ENCODE measurements around the gene CCDC152.

The CCDC152 gene

DNA sequence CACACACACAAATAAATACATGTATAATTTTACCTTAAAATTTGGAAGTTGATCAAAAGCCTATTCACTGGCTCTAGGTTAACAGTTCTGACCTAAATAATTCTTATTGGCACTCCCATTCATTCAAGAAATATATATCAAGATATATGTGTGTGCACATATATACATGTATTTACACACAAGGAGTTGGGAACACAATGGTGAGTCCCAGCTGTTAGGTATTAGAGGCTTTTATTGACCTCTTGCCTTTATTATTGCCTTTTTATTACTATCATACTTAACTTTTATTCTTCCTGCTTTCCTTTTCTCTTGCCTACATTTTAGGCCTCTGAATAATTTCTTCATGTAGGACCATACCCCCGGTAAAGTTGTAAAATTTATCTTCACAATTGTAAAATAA is 25.0 kb downstream of the CCDC152 start:
- DNase-seq, result no peak

DNA sequence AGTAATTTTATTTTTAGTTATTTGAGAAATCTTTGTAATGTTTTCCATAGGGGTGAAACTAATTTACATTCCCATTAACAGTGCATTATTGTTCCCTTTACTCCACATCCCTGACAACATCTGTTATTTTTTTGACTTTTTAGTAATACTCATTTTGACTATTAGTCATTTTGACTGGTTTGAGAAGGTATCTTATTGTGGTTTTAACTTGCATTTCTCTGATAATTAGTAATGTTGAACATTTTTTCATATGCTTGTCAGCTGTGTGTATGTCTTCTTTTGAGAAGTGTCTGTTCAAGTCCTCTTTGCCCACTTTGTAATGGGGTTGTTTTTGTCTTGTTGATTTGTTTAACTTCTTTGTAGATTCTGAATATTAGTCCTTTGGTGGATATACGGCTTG is 27.5 kb downstream of the CCDC152 start:
- no peak for DNase-seq

DNA sequence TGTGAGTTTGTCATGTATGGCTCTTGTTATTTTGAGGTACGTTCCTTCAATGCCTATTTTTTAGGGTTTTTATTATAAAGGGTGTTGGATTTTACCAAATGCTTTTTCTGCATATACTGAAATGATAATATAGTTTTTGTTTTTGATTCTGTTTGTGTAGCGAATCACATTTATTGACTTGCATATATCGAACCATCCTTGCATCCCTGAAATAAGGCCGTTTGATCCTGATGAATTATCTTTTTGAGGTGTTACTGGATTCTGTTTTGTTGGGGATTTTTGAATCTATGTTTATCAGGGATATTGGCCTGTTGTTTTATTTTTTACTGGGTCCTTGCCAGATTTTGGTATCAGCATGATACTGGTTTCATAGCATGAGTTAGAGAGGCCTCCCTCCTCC is 29.1 kb downstream of the CCDC152 start:
- DNase-seq, result no peak

DNA sequence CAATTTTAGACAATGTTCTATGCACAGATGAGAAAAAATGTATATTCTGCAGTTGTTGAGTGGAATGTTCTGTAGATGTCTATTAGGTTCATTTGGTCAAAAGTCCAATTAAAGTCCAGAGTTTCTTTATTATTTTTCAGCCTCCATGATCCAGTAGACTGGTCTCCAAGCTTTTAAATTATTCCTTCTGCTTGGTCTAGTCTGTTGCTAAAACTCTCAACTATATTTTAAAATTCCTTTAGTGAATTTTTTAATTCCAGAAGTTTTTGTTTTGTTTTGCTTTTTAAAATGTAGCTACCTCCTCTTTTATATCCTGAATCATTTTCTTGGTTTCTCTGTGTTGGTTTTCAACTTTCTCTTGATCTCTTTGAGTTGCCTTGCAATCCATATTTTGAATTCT is 30.5 kb downstream of the CCDC152 start:
- no peak for DNase-seq

DNA sequence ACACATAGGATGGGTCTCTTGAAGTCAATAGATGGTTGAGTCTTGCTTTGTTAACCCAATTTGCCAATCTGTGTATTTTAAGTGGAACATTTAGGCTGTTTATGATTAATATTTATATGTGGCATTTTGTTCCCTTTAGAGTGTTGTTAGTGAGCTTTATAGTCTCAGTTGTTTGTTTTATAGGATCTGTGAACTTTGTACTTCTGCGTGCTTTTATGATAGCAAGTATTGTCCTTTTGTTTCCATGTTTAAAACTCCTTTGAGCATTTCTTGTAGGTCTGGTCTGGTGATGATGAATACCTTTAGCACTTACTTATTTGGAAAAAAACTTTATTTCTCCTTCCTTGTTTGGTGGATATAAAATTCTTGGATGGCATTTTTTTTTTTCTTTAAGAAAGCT is 31.2 kb downstream of the CCDC152 start:
- DNase-seq, result no peak

DNA sequence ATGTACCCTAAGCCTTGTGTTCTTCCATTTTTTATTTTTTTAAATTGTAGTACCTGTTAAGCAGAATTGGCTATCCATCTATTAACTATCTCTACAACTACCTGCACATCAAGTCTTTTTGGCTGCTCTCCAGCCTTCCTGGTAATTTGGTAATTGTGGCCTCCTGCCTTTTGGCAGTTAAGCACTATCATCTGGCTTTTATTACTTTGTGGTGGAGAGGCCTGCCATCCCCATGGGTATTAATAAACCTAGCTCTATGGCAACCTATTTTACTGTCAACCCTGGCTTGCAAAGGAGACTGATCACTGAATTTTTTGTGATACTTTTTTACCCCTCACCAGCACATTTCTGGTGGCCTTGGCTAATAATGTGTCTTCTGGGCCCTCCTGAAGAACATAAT is 34.5 kb downstream of the CCDC152 start:
- DNase-seq, result no peak

DNA sequence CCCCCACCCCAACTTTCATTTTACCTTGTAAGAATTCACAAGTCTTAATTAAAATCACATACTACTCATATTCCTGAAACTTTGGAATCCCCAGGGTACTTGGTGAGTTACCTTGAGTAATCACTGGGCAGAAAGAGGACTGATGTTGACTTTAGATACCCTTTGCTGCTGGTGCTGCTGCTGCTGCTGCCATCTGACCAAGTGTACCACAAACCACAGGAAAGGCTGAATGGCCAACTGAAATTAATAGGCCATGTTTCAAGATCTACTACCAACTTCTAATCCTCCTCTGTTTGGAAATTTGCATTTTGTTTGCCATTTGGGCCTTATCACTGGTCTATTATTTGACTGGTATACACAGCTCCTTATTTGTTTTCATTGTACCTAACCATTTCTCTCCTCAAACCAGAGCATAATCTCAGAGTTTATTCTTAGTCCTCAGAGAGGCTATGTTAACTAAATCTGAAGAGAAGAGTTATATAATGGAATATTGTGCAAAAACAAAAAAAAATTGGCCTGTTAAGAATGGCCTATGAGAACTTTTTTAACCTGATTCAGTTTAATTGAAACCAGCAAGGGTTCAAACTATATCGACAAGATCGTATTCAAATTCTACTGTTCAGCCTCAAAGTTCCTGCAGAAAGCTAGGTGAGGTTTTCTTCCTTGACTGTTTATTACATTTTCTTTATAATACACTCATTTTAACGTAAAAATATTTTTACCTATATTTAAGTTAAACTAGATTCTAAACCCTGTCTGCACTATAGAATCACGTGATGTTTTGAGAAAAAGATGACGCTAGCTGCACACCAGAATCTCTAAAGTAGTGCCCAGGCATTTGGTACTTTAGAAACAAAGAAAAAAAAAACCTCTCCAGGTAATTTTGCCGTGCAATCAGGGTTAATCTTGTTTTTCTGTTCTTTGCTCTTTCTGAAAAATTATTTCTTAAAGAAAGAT is 41.9 kb downstream of the CCDC152 start:
- no peak for DNase-seq

DNA sequence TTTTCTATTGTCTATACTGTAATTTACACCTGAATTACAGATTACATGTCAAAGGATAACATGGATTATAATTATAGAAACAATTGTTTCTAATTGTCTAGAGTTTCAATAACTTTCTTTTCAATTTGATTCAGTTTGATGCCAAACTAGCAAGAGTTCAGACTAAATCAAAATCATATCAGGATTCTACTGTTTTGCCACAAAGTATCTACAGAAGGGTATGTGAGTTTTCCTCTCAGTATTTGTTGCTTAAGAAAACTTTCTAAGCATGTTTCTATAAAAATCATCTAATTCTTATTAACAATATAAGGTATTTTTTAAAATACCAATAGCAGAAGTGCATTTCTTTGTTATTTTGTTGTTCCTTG is 42.6 kb downstream of the CCDC152 start:
- DNase-seq, result no peak

DNA sequence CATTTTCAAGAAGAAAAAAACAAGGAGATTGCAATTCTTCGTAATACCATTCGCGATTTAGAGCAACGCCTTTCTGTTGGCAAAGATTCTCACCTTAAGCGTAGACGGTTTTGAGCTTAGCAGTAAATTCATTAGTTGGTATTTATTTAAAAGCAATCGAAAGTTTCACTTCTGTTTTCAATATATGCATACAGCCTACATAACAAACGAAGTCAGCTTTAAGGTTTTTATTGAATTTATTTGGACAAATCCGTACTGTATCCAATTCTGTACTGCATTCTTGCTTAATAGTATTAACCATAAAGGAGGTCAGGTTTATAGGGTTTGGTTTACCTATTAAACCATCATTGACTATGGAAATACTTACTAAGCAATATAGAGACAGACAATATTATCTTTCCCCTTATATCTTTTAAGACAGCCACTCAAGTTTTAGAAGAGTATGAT is 43.1 kb downstream of the CCDC152 start:
- DNase-seq, result no peak

DNA sequence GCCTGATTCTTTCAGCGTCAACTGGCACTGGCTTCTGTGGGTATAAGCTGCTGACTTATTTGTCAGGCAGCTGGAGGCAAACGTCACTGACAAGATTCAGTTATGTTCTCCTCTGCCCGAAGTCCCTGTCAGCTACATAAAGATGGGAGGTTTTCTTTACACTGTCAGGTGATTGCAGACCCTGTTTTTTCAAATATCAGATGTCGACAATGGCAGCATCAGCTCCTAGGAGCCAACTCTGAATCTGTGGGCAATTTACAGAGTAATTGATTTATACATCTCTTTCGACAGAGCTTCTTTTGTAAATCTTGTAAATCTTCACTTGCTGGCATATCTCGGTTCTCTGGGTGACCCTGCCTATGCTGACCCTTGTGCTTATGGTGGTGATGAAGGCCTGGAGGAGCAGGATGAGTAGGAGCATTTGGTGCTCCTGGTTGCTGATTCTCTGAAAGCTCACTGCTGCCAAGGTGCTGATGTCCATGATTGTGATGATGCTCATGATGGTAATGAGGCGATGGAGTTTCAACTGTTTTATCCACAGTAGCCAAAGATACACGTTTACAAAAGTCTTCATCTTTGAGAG is 44.2 kb downstream of the CCDC152 start:
- DNase-seq, result no peak

DNA sequence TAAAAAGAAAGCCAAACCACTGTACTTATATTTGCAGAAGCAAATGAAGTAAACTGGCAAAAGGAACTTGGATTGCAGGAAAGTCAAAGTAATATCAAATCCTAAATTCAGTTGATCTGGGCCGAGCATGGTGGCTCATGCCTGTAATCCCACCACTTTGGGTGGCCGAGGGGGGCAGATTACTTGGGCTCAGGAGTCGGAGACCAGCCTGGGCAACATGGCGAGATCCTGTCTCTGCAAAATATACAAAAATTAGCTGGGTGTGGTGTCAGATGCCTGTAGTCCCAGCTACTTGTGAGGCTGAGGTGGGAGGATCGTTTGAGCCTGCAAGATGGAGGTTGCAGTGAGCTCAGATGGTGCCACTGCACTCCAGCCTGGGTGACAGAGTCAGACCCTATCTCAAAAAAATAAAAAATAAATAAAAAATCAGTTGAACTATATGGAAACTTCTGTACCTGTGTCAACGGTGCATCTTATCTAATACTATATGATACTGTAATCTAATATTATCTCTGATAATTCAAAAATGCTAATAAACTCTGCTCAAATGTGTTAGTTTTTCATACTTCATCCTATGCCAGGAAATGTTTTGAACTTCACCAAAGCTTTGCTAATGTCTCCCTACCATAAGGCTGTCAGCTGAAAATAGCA is 45.0 kb downstream of the CCDC152 start:
- no peak for DNase-seq

DNA sequence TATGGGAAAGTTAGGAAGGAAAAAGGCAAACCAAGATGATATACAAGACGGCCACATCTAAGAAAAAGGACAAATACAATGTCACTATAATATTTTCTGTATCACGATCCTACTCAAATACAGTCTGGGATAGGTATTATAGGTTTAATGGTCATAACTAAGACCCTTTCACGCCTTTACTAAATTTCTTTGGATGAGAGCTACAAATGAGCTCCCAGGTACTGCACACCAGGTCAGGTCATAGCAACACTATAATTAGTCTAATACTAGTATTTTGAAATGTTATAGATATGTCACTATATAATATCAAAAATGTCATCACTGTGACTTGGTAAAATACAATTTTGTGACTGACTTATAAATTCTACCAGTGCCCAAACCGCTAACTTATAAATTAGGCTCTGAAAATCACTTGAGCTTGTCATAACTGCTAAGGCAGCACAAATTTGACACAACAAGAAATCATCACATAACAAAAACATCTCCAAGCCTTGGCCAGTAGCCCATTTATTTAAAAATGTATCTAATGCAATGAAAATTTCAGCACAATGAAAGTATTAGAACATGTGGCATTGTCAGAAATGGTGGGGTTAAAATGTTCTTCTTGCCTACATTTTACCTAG is 48.2 kb downstream of the CCDC152 start:
- DNase-seq, result no peak

DNA sequence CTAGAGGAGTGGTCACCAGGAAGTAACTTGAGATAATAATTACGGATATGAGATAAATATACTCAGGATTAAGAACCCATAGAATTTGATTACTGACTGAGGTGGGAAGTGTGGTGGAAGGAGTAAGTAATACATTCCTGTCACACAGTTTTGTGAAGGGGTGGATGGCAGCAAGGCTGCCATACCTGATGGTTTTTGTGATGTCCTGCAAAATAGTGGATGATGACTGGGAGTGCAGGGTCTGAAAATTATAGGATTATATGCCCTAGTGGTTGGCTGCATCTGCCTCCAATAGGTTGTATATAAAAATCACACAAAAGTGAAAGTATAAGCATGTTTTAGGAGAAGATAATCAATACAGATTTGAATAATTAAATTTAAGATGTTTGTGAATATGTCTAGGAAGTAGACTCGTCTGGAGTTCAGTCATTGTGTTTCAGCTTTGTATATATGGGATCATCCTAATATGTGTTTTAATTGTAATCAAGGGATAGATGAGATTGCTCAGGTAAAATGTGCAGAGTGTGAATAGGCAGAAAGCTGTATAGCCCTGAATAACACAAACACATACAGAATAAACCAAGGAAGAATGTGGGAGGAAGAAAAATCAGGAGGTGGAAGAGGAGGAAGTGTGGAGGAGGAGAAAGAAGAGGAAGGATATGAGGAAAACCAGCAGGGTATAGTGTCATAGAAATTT is 49.5 kb downstream of the CCDC152 start:
- no peak for DNase-seq

DNA sequence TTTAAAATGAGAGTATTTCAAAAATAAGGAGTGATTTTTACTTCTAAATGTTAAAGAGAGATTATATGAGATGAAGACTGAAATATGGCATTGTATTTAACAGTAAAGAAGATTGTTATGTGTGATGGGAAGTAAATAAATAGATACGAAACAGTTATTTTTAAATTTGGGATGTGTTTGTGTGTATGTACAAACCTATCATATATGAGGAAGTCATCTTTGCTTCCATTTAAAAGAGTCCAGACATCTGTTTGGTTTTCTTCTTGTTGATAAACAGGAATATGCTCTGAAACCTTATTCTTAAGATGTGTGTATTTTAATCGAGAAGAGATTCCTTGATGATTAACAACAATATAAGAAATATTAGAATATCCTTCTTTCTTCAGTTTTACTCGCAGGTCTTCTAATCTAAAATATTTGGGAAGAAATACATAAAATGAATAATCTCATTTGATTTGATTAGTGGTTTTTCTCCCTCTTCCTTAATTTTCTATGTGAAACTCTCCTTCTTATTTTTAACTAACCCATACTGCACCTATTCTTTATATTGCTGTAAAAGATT is 50.2 kb downstream of the CCDC152 start:
- DNase-seq, result no peak

DNA sequence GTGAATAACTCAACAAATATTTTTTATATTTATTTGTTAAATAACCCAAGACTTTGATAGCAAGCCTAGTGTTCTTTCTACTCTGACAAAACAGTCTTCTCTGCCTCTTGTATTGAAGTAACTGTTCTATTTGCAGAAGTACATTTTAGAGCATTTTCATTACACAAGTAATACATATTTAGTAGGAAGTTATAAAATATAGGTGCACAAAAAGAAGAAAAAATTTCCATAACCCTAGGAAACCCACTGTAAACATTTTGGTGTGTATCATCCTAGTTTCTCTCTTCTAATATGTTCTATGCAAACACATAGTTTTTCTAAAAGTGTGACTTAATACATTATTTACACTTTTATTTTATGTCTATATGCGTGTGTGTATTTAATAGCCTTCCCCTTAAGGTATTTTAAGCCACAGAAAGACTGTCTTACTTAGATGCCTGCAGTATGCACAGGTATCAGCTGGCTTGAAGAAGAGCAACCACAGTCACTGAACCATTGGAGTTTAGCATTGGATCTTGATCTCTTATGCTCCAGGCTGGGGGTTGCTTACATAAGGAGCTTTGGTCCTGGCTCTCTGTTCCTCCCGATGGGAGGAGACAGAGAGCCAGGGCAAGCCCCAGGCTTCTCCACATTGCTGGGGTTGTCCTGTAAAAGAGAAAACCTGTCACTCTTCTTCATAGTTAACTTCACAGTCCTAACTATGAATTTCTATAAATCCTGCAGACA is 51.3 kb downstream of the CCDC152 start:
- no peak for DNase-seq

DNA sequence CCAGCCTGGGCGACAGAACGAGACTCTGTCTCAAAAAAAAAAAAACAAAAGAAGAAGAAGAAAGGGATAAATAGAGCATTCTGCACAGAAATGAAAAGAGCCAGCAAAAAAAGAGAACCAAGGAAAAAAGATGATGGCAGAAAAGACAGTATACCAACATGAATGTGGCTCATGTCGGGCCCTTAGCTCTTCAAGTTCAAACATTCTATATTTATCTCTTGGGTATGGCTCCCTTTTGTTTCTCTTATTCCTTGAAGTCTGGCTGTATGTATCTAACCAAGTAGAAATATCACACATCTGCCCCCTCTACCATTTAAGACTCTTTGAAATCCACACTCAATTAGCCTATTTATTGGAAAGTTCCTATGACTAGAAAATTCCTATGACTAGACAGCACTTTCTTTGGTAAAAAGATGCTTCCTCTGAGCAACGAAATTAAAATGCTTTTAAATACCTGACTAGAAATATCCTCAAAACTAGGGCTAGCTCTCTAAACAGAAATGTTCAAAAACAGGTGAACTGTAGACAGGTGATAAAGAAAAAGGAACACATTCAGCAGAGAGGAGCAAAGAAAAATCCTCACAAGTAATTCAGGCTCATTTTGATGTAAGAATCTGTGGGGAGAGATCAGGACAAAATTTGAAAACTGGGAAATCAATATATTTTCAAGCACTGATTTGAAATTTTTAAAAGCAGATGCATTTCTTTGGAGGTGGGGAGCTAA is 52.4 kb downstream of the CCDC152 start:
- no peak for DNase-seq

DNA sequence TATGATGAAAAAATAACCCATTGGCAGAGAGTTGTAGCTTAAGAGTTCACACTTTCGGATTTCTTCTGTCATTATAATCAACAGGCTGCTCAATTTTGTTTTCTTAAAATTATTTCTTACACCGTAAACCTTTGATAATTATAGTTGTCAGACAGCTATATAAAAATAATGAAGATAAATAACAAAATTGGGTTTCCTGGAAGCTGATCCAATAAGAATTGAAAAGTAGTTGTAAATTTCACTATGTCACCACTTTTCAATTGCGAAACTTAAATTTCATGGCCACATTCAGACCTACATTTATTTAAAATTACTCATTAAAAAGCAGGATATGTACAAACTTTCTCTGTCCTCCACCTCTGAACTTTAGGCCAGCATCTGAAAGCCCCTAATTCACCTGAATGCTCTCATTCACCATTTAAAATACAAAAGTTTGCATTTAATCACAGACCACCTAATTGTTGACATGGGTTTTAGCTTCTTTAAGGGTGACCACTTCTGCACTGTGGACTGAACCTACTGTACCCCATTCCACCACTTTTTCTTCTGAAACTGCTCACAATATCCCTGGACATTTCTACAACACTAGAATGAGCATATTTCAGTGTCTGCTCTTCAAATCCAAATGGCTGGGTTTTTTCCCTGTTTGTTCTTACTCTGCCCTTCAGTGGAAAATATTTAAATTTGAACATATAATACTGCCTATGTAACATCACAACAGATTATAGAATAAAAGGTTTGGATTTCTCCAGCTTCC is 54.4 kb downstream of the CCDC152 start:
- no peak for DNase-seq

DNA sequence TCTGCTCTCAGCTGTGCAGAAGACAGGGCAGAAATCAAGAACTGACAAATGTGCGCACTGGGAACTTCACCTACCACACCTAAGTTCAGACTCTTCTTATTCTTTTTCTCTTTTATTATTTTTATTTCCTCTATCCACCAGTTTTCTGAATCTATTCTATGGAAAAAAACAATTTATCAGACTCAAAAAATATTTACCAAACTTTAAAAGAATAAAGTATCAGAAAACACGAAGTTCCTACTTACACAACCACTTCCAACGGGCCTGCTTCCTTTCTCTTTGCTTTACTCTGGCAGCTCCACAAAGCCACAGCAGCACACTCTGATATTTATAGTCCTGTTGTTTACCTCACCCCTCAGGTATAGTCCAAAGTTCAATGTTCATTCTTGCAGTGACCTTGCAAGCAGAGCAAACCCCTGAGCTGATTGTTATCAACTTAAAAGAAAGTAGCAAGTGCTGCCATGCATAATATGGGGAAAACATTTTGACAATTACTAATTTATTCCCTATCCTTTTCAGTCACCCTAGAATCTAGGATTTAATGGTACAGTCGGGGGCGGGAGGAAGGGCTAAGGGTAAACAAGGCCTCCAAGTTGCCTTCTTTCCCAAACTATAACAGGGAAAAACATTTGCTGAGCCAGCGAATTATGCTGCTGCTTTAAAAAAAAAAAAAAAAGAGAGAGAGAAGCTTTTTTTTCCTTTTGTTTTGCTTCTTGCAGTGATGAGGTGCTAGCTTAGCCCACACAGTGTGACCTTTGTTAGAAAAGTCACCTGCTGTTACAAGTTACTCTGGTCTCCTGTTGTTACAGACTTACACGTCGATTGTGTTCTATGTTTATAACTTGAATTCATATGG is 55.2 kb downstream of the CCDC152 start, which contains the start of gene SELENOP:
TSS of gene SELENOP (minus strand) at position 302 of the 856 bp plus-strand sequence. CDS start 3,539 bp downstream, outside the sequence.
- peak in 1 of 5 experiments; percentile 4 for DNase-seq

DNA sequence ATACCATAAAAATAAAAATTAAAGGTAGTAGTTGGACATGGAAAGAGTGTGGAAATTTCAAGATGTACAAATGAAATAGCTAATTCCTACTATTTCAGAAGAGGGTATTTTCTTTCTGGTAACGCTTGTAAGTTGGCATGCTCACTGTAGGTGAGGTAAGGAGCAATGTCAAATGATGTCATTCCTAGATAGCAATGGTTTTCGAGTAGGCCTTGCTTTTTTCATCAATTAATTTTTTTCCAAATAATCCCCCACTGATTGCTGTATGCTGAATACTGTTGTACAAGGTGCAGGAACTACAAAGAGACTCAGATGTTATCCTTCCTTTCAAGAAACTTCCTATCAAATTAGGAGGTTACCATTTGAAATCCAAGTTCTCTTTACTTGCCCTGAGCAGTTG is 56.0 kb downstream of the CCDC152 start:
- DNase-seq, result no peak

Measured in T-helper 2 cell (primary cell).